Naive B cell (primary cell): ENCODE data around the gene UTP25. TPM values are rescaled to one million over a fixed set of nuclear protein-coding genes. Genes with fewer than 3 reads are reported as not detected.
A peak's percentile ranks its signal among the peaks of the same experiment; 100 is the strongest.

Source experiments
- ATAC-seq, 2 donors: fragments of 150-1000 bp; cut with Tn5 transposase; 2 replicates each; pipeline ENCODE4 v1.10.0; 2021; ENCODE audit warnings: low read depth in 2 of 2, mild to moderate bottlenecking in 2 of 2, moderate library complexity in 2 of 2
- DNase-seq: peaks from one replicate; pipeline ENCODE4 v3.0.0; 2022
- H3K27ac Mint-ChIP-seq, 6 donors: one replicate each; pipeline ENCODE4 v1.8.0; 2020 to 2022; ENCODE audit warnings: mild to moderate bottlenecking in 6 of 6, mixed read lengths in 6 of 6, moderate library complexity in 5 of 6, inconsistent platforms in 2 of 6
- H3K27me3 Mint-ChIP-seq, 3 donors: one replicate each; pipeline ENCODE4 v1.8.0; 2021 to 2022; ENCODE audit warnings: mixed read lengths in 3 of 3, mild to moderate bottlenecking in 1 of 3
- H3K36me3 Mint-ChIP-seq, 2 donors: one replicate each; pipeline ENCODE4 v1.8.0; 2020 to 2022; ENCODE audit warnings: mixed read lengths in 2 of 2, inconsistent platforms in 1 of 2, mild to moderate bottlenecking in 1 of 2
- H3K4me1 Mint-ChIP-seq, 3 donors: one replicate each; pipeline ENCODE4 v1.8.0; 2020 to 2022; ENCODE audit warnings: mixed read lengths in 3 of 3, inconsistent platforms in 1 of 3, mild to moderate bottlenecking in 1 of 3, moderate library complexity in 1 of 3
- H3K4me3 Mint-ChIP-seq, 8 donors: one replicate each; pipeline ENCODE4 v1.8.0; 2020 to 2022; ENCODE audit warnings: mild to moderate bottlenecking in 8 of 8, mixed read lengths in 8 of 8, moderate library complexity in 8 of 8, inconsistent platforms in 2 of 8
- H3K9me3 Mint-ChIP-seq, 7 donors: one replicate each; pipeline ENCODE4 v1.8.0; 2020 to 2022; ENCODE audit warnings: mixed read lengths in 7 of 7, mild to moderate bottlenecking in 5 of 7, inconsistent platforms in 2 of 7, moderate library complexity in 1 of 7
- polyA plus RNA-seq, 6 donors: library from polyadenylated mRNA; unstranded; fragments of 300-500 nt; fragmentation: Illumina TruSeq; gene quantifications; one replicate each; pipeline ENCODE4 v1.2.3, GENCODE V29; 2021; ENCODE audit warnings: low read depth in 6 of 6

Gene UTP25
- polyA plus RNA-seq, 6 donors from 2014 or later: 4.1 to 11.9 (median 6.8) TPM

- Mint-ChIP-seq H3K36me3 (peaks cover 9 to 11% of the 10 kb centered on the region in 2 donors), H3K4me1 (peaks cover 0 to 4% (median 0%) of the 10 kb centered on the region in 3 donors), H3K27me3 (no peaks in the 10 kb centered on the region), H3K9me3 (no peaks in the 10 kb centered on the region), H3K27ac (peak overlapping the region in 1 of 6 donors; percentile 11), H3K4me3 (no peak overlapping the region)
- DNase-seq (no peak), ATAC-seq (no peak)
These were observed 27.9 kb downstream of the UTP25 start for GRCh38 chr1:209855623-209856022.

- no peak for ATAC-seq
- no peak overlapping the region for H3K4me3 Mint-ChIP-seq
- peaks cover under 1 to 22% (median 11%) of the 10 kb centered on the region in 3 donors for H3K27me3 Mint-ChIP-seq
- H3K4me1 Mint-ChIP-seq: peaks cover 0 to 4% (median 0%) of the 10 kb centered on the region in 3 donors
- H3K9me3 Mint-ChIP-seq: no peaks in the 10 kb centered on the region
- H3K27ac Mint-ChIP-seq: no peak overlapping the region
- peaks cover 0 to 4% of the 10 kb centered on the region in 2 donors for H3K36me3 Mint-ChIP-seq
- DNase-seq: no peak
These were observed 30.9 kb downstream of the UTP25 start for GRCh38 chr1:209858561-209859103.

DNA sequence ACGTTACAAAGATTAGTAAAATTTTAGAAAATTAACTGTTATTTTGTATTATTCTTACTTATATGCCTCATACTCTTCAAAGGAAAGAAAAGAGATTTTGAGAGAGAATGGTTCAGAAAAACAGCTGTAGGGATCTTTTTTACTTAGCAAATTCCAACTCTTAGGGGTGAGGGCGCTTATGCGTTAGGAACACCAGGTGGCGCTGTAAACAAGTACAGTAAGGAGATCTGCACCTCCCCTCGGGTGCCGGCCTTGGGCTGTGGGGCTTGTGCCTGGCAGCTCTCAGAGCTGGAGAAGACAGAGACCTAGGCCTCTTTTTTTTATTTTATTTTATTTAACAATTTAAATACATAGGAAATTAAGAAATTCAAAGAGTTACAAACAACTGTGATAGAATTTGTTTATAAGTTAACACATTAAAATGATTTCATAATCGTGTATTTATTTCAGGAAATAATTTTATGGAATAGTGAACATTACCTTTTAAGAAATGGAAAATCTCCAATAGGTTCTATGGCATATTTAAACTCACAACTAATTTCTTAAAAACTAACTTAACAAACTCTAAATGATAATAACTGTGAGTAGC is 32.6 kb downstream of the UTP25 start:
- peak; percentile 77 to 88 for ATAC-seq
- Mint-ChIP-seq H3K27me3 (peaks cover 5 to 25% (median 11%) of the 10 kb centered on the region in 3 donors), H3K9me3 (no peaks in the 10 kb centered on the region), H3K4me1 (no peaks in the 10 kb centered on the region), H3K27ac (no peak overlapping the region), H3K4me3 (no peak overlapping the region), H3K36me3 (no peaks in the 10 kb centered on the region)
- peak; percentile 51 for DNase-seq

DNA sequence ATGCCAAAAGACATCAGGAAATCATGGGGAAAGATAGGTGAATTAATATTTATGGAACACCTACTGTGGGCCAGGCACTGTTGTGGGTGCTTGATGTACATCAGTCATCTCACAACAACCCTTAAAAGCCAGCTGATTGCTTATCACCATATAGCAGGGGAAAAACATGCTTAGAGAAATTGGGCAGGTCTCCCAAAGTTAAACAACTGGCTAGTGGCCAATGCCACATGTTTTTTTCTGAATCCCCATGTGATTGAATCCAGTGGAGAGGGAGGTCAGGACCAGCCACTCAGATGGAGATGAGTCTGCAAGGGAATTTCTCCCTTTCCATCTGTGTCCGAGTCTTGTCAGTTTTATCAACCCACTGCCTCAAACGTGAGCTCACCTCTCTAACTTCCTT is 33.5 kb downstream of the UTP25 start:
- peaks cover 9 to 30% (median 11%) of the 10 kb centered on the region in 3 donors for H3K27me3 Mint-ChIP-seq
- no peak for ATAC-seq

GRCh38 chr1:209862391-209863356 is 34.9 kb downstream of the UTP25 start:
- ATAC-seq (no peak), DNase-seq (no peak)
- Mint-ChIP-seq H3K27me3 (peaks cover 11 to 41% (median 15%) of the 10 kb centered on the region in 3 donors), H3K4me1 (no peaks in the 10 kb centered on the region), H3K9me3 (peaks cover 3 to 19% (median 9%) of the 10 kb centered on the region in 7 donors), H3K36me3 (peaks cover 0 to 8% of the 10 kb centered on the region in 2 donors), H3K4me3 (no peak overlapping the region), H3K27ac (no peak overlapping the region)

More for the DNA sequence above, 33.5 kb downstream of the UTP25 start:
- Mint-ChIP-seq H3K9me3 (peaks cover 0 to 4% (median 3%) of the 10 kb centered on the region in 7 donors), H3K4me3 (no peak overlapping the region), H3K36me3 (peaks cover 0 to under 1% of the 10 kb centered on the region in 2 donors), H3K4me1 (no peaks in the 10 kb centered on the region), H3K27ac (no peak overlapping the region)
- no peak for DNase-seq

GRCh38 chr1:209863766-209864485 is 36.2 kb downstream of the UTP25 start:
- no peak for DNase-seq
- peaks cover 0 to 8% of the 10 kb centered on the region in 2 donors for H3K36me3 Mint-ChIP-seq
- H3K9me3 Mint-ChIP-seq: peaks cover 3 to 31% (median 11%) of the 10 kb centered on the region in 7 donors
- H3K27me3 Mint-ChIP-seq: peaks cover 14 to 45% (median 17%) of the 10 kb centered on the region in 3 donors
- H3K4me3 Mint-ChIP-seq: no peak overlapping the region
- H3K4me1 Mint-ChIP-seq: no peaks in the 10 kb centered on the region
- H3K27ac Mint-ChIP-seq: no peak overlapping the region
- no peak for ATAC-seq

GRCh38 chr1:209866201-209866600 is 38.4 kb downstream of the UTP25 start:
- H3K27ac Mint-ChIP-seq: peak overlapping the region in 1 of 6 donors; percentile 61
- H3K4me3 Mint-ChIP-seq: no peak overlapping the region
- ATAC-seq: no peak
- DNase-seq: no peak
- peaks cover 0 to 8% of the 10 kb centered on the region in 2 donors for H3K36me3 Mint-ChIP-seq
- H3K4me1 Mint-ChIP-seq: no peaks in the 10 kb centered on the region
- H3K27me3 Mint-ChIP-seq: peaks cover 26 to 50% (median 30%) of the 10 kb centered on the region in 3 donors
- H3K9me3 Mint-ChIP-seq: peaks cover 3 to 33% (median 11%) of the 10 kb centered on the region in 7 donors

GRCh38 chr1:209869291-209870149 is 41.7 kb downstream of the UTP25 start:
- Mint-ChIP-seq H3K27ac (no peak overlapping the region), H3K9me3 (peaks cover 3 to 33% (median 11%) of the 10 kb centered on the region in 7 donors), H3K36me3 (peaks cover 0 to 8% of the 10 kb centered on the region in 2 donors), H3K4me3 (no peak overlapping the region), H3K27me3 (peaks cover 35 to 45% (median 39%) of the 10 kb centered on the region in 3 donors), H3K4me1 (no peaks in the 10 kb centered on the region)
- ATAC-seq (no peak), DNase-seq (no peak)

- no peaks in the 10 kb centered on the region for H3K4me1 Mint-ChIP-seq
- peaks cover 0 to 8% of the 10 kb centered on the region in 2 donors for H3K36me3 Mint-ChIP-seq
- no peak overlapping the region for H3K27ac Mint-ChIP-seq
- no peak overlapping the region for H3K4me3 Mint-ChIP-seq
- H3K9me3 Mint-ChIP-seq: peaks cover 3 to 33% (median 11%) of the 10 kb centered on the region in 7 donors
- DNase-seq: no peak
- ATAC-seq: no peak
- H3K27me3 Mint-ChIP-seq: peaks cover 35 to 45% (median 39%) of the 10 kb centered on the region in 3 donors
These were observed 42.5 kb downstream of the UTP25 start for GRCh38 chr1:209870151-209870831.

GRCh38 chr1:209871006-209871405 is 43.2 kb downstream of the UTP25 start:
- Mint-ChIP-seq H3K4me3 (no peak overlapping the region), H3K36me3 (peaks cover 0 to 8% of the 10 kb centered on the region in 2 donors), H3K4me1 (no peaks in the 10 kb centered on the region), H3K9me3 (peaks cover 3 to 31% (median 11%) of the 10 kb centered on the region in 7 donors), H3K27me3 (peaks cover 35 to 50% (median 39%) of the 10 kb centered on the region in 3 donors), H3K27ac (no peak overlapping the region)
- DNase-seq (no peak), ATAC-seq (no peak)

DNA sequence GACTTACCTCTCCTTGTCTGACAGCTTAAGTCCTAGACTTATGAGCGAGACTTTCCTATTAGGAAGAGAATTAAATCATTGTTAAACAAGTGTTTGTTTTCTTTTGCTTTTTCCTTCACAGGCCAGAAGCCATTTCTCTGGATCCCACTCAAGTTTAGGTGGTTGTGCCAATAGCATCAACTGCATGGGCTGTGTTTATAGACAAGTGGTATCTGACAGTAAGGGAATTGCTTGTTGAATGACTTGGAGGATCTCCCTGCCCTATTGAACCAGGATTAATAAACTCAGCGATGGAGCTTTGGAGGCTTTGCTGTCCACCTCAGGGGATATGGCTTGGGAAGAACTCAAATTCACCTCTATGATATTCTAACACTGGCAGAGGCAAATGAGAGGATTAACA is 43.7 kb downstream of the UTP25 start:
- Mint-ChIP-seq H3K27me3 (peaks cover 35 to 46% (median 39%) of the 10 kb centered on the region in 3 donors), H3K27ac (no peak overlapping the region), H3K4me1 (no peaks in the 10 kb centered on the region), H3K4me3 (no peak overlapping the region), H3K36me3 (peaks cover 0 to 5% of the 10 kb centered on the region in 2 donors), H3K9me3 (peaks cover 3 to 27% (median 7%) of the 10 kb centered on the region in 7 donors)
- DNase-seq (no peak), ATAC-seq (no peak)
